ENCODE data around the gene SH2B2.
A peak's percentile ranks its signal among the peaks of the same experiment; 100 is the strongest.

Gene SH2B2

DNA sequence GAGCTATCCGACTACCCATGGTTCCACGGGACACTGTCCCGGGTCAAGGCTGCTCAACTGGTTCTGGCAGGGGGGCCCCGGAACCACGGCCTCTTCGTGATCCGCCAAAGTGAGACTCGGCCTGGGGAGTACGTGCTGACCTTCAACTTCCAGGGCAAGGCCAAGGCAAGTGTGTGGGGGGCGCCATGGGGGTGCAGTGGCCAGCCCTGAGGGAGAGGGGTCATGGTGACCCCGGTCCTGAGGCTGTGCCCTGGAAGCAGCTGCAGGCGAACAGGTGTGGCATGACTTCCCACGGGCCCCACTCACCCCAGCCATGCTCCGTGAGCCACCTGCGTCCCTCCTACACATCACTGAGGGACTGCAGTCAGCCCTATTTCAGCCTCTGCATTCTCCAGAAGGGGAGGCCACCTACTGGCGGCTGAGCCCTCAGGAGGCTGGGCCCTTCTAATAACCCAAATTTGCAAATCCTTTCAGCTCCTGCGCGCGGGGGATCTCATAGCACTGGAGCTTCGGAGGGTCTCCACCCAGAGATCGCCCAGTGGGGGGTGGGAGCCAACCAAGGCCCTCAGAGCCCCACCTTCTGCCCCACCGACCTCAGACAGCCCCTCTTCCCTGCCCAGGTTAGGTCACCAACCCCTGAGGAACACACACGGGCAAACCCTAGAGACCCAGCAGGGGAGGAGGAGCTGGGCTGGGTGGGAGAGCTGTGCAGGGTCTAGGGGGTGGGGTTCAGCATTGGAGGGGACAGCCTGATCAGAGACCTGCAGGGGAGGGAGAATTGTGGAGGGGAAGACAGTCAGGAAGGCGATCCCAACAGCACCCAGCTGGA lies 30.8 kb downstream of the SH2B2 start (continued):
- TF ChIP-seq, protein P1, sequence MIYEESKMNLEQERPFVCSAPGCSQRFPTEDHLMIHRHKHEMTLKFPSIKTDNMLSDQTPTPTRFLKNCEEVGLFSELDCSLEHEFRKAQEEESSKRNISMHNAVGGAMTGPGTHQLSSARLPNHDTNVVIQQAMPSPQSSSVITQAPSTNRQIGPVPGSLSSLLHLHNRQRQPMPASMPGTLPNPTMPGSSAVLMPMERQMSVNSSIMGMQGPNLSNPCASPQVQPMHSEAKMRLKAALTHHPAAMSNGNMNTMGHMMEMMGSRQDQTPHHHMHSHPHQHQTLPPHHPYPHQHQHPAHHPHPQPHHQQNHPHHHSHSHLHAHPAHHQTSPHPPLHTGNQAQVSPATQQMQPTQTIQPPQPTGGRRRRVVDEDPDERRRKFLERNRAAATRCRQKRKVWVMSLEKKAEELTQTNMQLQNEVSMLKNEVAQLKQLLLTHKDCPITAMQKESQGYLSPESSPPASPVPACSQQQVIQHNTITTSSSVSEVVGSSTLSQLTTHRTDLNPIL (CRISPR knock-in tag; IDR thresholded peaks at IDR 0.05; ENCODE audit: low read depth), result no peak
- TF ChIP-seq ZNF565 (CRISPR knock-in tag; conservative IDR thresholded peaks at IDR 0.05; ENCODE audit: low read depth) (no peak), ZFP30 (CRISPR knock-in tag; IDR thresholded peaks at IDR 0.05) (no peak), TOX (CRISPR knock-in tag; IDR thresholded peaks at IDR 0.05; ENCODE audit: borderline replicate concordance) (no peak), OSR1 (CRISPR knock-in tag; IDR thresholded peaks at IDR 0.05) (no peak), ZC3H10 (CRISPR knock-in tag; IDR thresholded peaks at IDR 0.05) (no peak)

DNA sequence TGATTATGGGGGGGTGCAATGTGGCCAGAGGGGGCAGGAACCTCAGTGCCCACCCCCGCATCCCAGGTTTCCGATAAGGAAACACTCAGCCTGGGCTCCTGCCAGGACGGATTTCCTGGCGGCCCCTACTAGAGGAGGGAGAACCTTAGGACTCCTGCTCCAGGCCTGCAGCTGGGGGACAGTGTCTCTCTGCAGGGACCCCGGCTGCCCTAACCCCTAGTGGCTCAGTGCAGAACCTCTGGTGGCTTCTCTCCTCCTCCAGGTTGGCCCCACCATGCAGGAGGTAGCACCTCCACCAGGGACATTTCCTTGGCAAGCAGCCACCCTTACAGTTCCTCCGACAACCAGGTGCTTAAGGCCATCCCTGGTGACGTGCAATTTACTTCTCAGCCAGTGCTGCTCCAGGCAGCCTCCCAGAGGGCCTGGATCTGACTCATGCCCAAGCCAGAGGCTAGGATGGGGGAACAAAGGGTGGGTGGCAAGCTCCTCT lies 31.9 kb downstream of the SH2B2 start:
- no peak for TF ChIP-seq OSR1 (CRISPR knock-in tag; IDR thresholded peaks at IDR 0.05)

DNA sequence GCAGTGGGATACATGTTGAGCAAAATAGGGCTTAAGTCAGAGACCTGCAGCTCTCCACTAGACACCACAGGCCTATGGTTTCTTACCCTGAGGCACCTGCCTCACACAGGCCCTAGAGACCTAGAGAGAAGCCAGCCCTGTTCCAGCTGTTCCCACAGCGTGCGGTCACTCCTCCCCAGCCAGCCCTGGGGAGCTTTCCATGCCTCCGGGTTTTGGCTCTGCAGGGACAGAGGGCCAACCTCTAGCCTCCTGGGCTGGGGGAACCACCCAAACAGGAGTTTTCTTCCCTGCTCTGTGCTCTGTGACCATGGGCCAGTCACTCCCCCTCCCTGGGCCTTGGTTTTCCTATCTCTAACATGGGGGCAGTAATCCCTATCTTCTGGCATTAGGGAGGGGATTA lies 33.0 kb downstream of the SH2B2 start:
- ATAC-seq, result no peak
- no peak for TF ChIP-seq ZFP30 (CRISPR knock-in tag; IDR thresholded peaks at IDR 0.05)
- no peak for TF ChIP-seq ZNF8 (CRISPR knock-in tag; IDR thresholded peaks at IDR 0.05)
- TF ChIP-seq ISL1 (CRISPR knock-in tag; IDR thresholded peaks at IDR 0.05), result no peak
- TF ChIP-seq PPARA (CRISPR knock-in tag; IDR thresholded peaks at IDR 0.05; ENCODE audit: borderline replicate concordance), result no peak
- TF ChIP-seq ZC3H10 (CRISPR knock-in tag; IDR thresholded peaks at IDR 0.05), result no peak
- TF ChIP-seq BACH2 (CRISPR knock-in tag; IDR thresholded peaks at IDR 0.05; ENCODE audit: borderline replicate concordance), result no peak
- TF ChIP-seq, protein P2, sequence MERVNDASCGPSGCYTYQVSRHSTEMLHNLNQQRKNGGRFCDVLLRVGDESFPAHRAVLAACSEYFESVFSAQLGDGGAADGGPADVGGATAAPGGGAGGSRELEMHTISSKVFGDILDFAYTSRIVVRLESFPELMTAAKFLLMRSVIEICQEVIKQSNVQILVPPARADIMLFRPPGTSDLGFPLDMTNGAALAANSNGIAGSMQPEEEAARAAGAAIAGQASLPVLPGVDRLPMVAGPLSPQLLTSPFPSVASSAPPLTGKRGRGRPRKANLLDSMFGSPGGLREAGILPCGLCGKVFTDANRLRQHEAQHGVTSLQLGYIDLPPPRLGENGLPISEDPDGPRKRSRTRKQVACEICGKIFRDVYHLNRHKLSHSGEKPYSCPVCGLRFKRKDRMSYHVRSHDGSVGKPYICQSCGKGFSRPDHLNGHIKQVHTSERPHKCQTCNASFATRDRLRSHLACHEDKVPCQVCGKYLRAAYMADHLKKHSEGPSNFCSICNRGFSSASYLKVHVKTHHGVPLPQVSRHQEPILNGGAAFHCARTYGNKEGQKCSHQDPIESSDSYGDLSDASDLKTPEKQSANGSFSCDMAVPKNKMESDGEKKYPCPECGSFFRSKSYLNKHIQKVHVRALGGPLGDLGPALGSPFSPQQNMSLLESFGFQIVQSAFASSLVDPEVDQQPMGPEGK (CRISPR knock-in tag; IDR thresholded peaks at IDR 0.05; ENCODE audit: borderline replicate concordance), result no peak

More for the DNA sequence above, 31.9 kb downstream of the SH2B2 start:
- ATAC-seq, result peak; percentile 37

DNA sequence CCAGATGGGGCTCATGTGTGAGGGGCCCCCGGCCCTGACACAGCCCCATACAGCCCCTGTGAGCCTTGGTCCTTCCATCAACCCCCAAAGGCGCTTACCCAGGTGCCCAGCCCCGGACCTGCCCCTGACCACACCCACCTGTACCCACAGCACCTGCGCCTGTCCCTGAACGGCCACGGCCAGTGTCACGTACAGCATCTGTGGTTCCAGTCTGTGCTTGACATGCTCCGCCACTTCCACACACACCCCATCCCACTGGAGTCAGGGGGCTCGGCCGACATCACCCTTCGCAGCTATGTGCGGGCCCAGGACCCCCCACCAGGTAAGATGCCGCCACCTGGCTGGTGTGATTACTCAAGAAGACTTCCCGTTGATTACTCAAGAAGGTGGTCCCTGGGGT lies 33.5 kb downstream of the SH2B2 start:
- ATAC-seq, result no peak

More for the DNA sequence above, 33.5 kb downstream of the SH2B2 start:
- no peak for TF ChIP-seq ZNF565 (CRISPR knock-in tag; conservative IDR thresholded peaks at IDR 0.05; ENCODE audit: low read depth)
- no peak for TF ChIP-seq ESRRG (CRISPR knock-in tag; IDR thresholded peaks at IDR 0.05)
- TF ChIP-seq SNAI2 (CRISPR knock-in tag; IDR thresholded peaks at IDR 0.05), result no peak
- TF ChIP-seq, protein P3, sequence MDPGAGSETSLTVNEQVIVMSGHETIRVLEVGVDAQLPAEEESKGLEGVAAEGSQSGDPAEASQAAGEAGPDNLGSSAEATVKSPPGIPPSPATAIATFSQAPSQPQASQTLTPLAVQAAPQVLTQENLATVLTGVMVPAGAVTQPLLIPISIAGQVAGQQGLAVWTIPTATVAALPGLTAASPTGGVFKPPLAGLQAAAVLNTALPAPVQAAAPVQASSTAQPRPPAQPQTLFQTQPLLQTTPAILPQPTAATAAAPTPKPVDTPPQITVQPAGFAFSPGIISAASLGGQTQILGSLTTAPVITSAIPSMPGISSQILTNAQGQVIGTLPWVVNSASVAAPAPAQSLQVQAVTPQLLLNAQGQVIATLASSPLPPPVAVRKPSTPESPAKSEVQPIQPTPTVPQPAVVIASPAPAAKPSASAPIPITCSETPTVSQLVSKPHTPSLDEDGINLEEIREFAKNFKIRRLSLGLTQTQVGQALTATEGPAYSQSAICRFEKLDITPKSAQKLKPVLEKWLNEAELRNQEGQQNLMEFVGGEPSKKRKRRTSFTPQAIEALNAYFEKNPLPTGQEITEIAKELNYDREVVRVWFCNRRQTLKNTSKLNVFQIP (CRISPR knock-in tag; IDR thresholded peaks at IDR 0.05; ENCODE audit: borderline replicate concordance, low read depth), result no peak
- TF ChIP-seq, protein P1 (CRISPR knock-in tag; IDR thresholded peaks at IDR 0.05; ENCODE audit: low read depth), result no peak
- no peak for TF ChIP-seq ZC3H10 (CRISPR knock-in tag; IDR thresholded peaks at IDR 0.05)
- no peak for TF ChIP-seq PPARA (CRISPR knock-in tag; IDR thresholded peaks at IDR 0.05; ENCODE audit: borderline replicate concordance)
- TF ChIP-seq, protein P2 (CRISPR knock-in tag; IDR thresholded peaks at IDR 0.05; ENCODE audit: borderline replicate concordance), result no peak
- TF ChIP-seq, protein P4, sequence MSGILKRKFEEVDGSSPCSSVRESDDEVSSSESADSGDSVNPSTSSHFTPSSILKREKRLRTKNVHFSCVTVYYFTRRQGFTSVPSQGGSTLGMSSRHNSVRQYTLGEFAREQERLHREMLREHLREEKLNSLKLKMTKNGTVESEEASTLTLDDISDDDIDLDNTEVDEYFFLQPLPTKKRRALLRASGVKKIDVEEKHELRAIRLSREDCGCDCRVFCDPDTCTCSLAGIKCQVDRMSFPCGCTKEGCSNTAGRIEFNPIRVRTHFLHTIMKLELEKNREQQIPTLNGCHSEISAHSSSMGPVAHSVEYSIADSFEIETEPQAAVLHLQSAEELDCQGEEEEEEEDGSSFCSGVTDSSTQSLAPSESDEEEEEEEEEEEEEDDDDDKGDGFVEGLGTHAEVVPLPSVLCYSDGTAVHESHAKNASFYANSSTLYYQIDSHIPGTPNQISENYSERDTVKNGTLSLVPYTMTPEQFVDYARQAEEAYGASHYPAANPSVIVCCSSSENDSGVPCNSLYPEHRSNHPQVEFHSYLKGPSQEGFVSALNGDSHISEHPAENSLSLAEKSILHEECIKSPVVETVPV (CRISPR knock-in tag; IDR thresholded peaks at IDR 0.05), result no peak
- TF ChIP-seq BACH2 (CRISPR knock-in tag; IDR thresholded peaks at IDR 0.05; ENCODE audit: borderline replicate concordance), result no peak
- TF ChIP-seq TOX (CRISPR knock-in tag; IDR thresholded peaks at IDR 0.05; ENCODE audit: borderline replicate concordance), result no peak
- no peak for TF ChIP-seq CSDC2 (CRISPR knock-in tag; IDR thresholded peaks at IDR 0.05)
- no peak for TF ChIP-seq ISL1 (CRISPR knock-in tag; IDR thresholded peaks at IDR 0.05)
- TF ChIP-seq ZFP30 (CRISPR knock-in tag; IDR thresholded peaks at IDR 0.05), result no peak
- TF ChIP-seq ZNF70 (CRISPR knock-in tag; IDR thresholded peaks at IDR 0.05), result no peak
- no peak for TF ChIP-seq ARNTL (CRISPR knock-in tag; IDR thresholded peaks at IDR 0.05; ENCODE audit: borderline replicate concordance, low read depth)
